HAP-1 (cell line): ENCODE results near the gene GPC4.
"Not testable (repeated sequence)": the region's sequence is repeated elsewhere in the genome, so short reads cannot be mapped to it uniquely, and the experiment has no call there.

Source experiments
- DNase-seq, 2 experiments: peaks; one replicate each; pipeline ENCODE4 v3.0.0-alpha.2; 2016 to 2020; ENCODE audit warnings: low spot score in 2 of 2
- H3K27me3 ChIP-seq: fragments of 250-450 bp; sonication (Bioruptor Pico); 2 replicates; pipeline ENCODE4 v1.5.1; 2020; ENCODE audit warnings: low read depth, mild to moderate bottlenecking, moderate library complexity
- H3K36me3 ChIP-seq: fragments of 250-450 bp; sonication (Bioruptor Pico); replicated peaks from 2 replicates; pipeline ENCODE4 v1.5.1; 2020; ENCODE audit warnings: mild to moderate bottlenecking
- H3K4me1 ChIP-seq: fragments of 250-450 bp; sonication (Bioruptor Pico); 2 replicates; pipeline ENCODE4 v1.5.1; 2020; ENCODE audit warnings: mild to moderate bottlenecking
- H3K4me3 ChIP-seq: fragments of 250-450 bp; sonication (Bioruptor Pico); 2 replicates; pipeline ENCODE4 v1.5.1; 2020; ENCODE audit warnings: mild to moderate bottlenecking, moderate library complexity
- H3K9me3 ChIP-seq: fragments of 250-450 bp; sonication (Bioruptor Pico); 2 replicates; pipeline ENCODE4 v1.5.1; 2020; ENCODE audit warnings: mild to moderate bottlenecking, moderate library complexity
- in situ Hi-C: fragments of 300-500 bp; cut with MboI; formaldehyde crosslinking; loops from 3 replicates; pipeline ENCODE4 v1.14.3; 2020; ENCODE audit warnings: low sequenced_read_pairs, inconsistent platforms, mixed read lengths

The GPC4 gene

DNA sequence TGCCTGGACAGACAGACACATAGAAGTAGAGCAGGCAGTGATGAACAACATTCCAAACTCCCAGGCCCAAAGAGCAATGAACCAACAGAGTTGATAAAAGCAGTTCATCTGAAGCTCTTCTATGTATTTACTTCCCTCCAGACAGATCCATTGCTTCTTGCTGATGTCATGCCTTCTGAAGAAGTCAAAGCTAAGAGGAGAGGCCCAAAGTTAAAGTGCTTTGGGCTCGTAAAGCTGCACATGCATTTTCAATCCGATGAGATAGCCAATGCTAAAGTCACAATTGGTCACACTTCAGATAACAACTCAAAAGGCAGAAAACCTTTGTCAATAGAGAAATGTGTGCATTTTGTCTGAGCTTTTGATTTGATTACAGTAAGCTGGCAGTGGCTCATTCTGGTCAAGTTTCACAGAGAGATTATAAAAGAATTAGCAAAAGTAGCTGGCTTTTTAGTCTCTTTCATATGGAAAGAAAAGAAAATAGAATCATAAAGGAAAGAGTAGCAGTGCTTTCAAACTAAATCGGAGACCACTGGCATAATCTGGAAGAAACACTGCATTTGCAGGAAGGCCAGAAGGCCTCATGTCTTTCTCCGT is 82.0 kb downstream of the GPC4 start:
- peak; percentile 67 to 98 for DNase-seq
- Histone ChIP-seq H3K4me1 (peaks cover 46% of the 10 kb centered on the region), H3K27me3 (no peaks in the 10 kb centered on the region), H3K9me3 (no peaks in the 10 kb centered on the region), H3K4me3 (no peak overlapping the region), H3K36me3 (peaks cover 17% of the 10 kb centered on the region)
- in situ Hi-C loops: loop anchor here (25.0 kb wide), 1 partner anchor 329 kb away; no protein-coding TSS in a partner anchor

- Histone ChIP-seq H3K27me3 (no peaks in the 10 kb centered on the region), H3K36me3 (peaks cover 12% of the 10 kb centered on the region), H3K4me1 (peaks cover 46% of the 10 kb centered on the region), H3K9me3 (no peaks in the 10 kb centered on the region), H3K4me3 (no peak overlapping the region)
- DNase-seq: no peak
- in situ Hi-C loops: loop anchor here (25.0 kb wide), 1 partner anchor 330 kb away; no protein-coding TSS in a partner anchor
Observed at GRCh38 chrX:133332737-133333136, 82.6 kb downstream of the GPC4 start.

- in situ Hi-C loops: loop anchor here (25.0 kb wide), 1 partner anchor 331 kb away; no protein-coding TSS in a partner anchor
- no peaks in the 10 kb centered on the region for H3K27me3 ChIP-seq
- no peak for DNase-seq
Observed at GRCh38 chrX:133330956-133331355, 84.3 kb downstream of the GPC4 start.

GRCh38 chrX:133325422-133325821 is 89.9 kb downstream of the GPC4 start:
- H3K27me3 ChIP-seq: no peaks in the 10 kb centered on the region
- in situ Hi-C loops: loop anchor here (25.0 kb wide), 1 partner anchor 337 kb away; no protein-coding TSS in a partner anchor
- H3K36me3 ChIP-seq: peaks cover 24% of the 10 kb centered on the region
- H3K9me3 ChIP-seq: no peaks in the 10 kb centered on the region
- peaks cover 12% of the 10 kb centered on the region for H3K4me1 ChIP-seq
- H3K4me3 ChIP-seq: no peak overlapping the region
- DNase-seq: no peak

More at GRCh38 chrX:133330956-133331355, 84.3 kb downstream of the GPC4 start:
- peaks cover 46% of the 10 kb centered on the region for H3K4me1 ChIP-seq
- peaks cover 5% of the 10 kb centered on the region for H3K36me3 ChIP-seq
- no peak overlapping the region for H3K4me3 ChIP-seq
- H3K9me3 ChIP-seq: no peaks in the 10 kb centered on the region

DNA sequence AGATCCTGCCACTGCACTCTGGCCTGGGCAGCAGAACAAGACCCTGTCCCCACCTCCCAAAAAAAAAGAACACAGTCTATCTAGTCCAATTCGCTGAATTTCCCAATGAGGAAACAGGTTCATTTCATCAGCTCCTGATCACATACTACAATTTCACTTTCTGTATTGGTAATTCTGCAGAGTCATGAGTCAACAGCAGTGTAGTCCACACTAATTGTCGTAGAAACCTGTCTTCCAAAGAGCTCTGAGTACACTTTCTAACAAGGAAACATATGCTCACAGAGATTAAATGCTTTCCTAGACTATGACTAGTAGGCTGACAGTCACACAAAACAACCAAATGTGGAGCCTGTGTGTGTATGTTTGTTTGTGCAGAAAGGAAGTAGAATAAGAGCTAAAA is 91.9 kb downstream of the GPC4 start:
- DNase-seq: no peak
- Histone ChIP-seq H3K27me3 (no peaks in the 10 kb centered on the region), H3K9me3 (no peaks in the 10 kb centered on the region), H3K36me3 (peaks cover 29% of the 10 kb centered on the region), H3K4me1 (peaks cover 3% of the 10 kb centered on the region), H3K4me3 (no peak overlapping the region)
- in situ Hi-C loops: no loop called here

DNA sequence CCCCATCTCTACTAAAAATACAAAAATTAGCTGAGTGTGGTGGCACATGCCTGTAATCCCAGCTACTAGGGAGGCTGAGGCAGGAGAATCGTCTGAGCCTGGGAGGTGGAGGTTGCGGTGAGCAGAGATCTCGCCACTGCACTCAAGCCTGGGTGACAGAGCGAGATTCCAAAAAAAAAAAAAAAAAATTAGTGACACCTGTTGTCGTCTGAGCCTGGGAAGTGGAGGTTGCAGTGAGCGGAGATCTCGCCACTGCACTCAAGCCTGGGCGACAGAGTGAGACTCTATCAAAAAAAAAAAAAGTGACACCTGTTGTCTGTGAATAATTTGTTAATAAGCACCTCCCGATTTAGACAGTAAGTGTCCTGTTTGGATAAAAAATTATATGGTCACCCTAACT is 93.0 kb downstream of the GPC4 start:
- H3K4me3 ChIP-seq, H3K9me3 ChIP-seq, DNase-seq, H3K4me1 ChIP-seq, H3K27me3 ChIP-seq, in situ Hi-C loops: not testable (repeated sequence)
- H3K36me3 ChIP-seq: peaks cover 35% of the 10 kb centered on the region

- Histone ChIP-seq H3K4me1 (no peaks in the 10 kb centered on the region), H3K27me3 (no peaks in the 10 kb centered on the region), H3K4me3 (no peak overlapping the region), H3K36me3 (peaks cover 35% of the 10 kb centered on the region), H3K9me3 (no peaks in the 10 kb centered on the region)
- DNase-seq: no peak
- in situ Hi-C loops: no loop called here
Observed at GRCh38 chrX:133321451-133321850, 93.8 kb downstream of the GPC4 start.

- Histone ChIP-seq H3K36me3 (peaks cover 38% of the 10 kb centered on the region), H3K4me3 (no peak overlapping the region), H3K9me3 (no peaks in the 10 kb centered on the region), H3K4me1 (peaks cover 36% of the 10 kb centered on the region), H3K27me3 (no peaks in the 10 kb centered on the region)
- no peak for DNase-seq
- in situ Hi-C loops: no loop called here
Observed at GRCh38 chrX:133314281-133314680, 101.0 kb downstream of the GPC4 start.

DNA sequence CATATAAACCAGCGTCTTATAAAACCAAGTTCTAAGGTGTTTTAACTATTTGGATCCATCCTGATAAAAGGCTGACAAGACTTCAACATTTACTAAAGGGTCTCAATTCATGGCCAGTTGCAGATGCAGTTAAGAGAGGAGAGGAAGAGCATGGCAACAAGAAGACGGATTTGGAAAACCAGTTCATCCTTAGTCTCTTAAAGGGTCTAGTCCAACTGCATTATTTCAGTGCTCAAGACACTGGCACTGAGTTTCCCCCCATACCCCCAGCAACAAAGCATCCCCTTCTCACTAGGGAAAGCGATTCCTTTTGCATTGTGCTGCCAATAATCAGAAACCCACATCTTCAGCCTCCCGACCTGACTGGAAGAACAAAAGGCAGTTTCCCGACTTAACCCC is 106.8 kb downstream of the GPC4 start:
- in situ Hi-C loops: no loop called here
- Histone ChIP-seq H3K27me3 (no peaks in the 10 kb centered on the region), H3K4me1 (peaks cover 56% of the 10 kb centered on the region), H3K36me3 (peaks cover 58% of the 10 kb centered on the region), H3K9me3 (no peaks in the 10 kb centered on the region), H3K4me3 (no peak overlapping the region)
- peak in 1 of 2 experiments; percentile 37 for DNase-seq

GRCh38 chrX:133307637-133308498 is 107.4 kb downstream of the GPC4 start:
- Histone ChIP-seq H3K9me3 (no peaks in the 10 kb centered on the region), H3K4me1 (peaks cover 51% of the 10 kb centered on the region), H3K4me3 (no peak overlapping the region), H3K27me3 (no peaks in the 10 kb centered on the region), H3K36me3 (peaks cover 64% of the 10 kb centered on the region)
- in situ Hi-C loops: no loop called here
- peak; percentile 67 to 80 for DNase-seq

DNA sequence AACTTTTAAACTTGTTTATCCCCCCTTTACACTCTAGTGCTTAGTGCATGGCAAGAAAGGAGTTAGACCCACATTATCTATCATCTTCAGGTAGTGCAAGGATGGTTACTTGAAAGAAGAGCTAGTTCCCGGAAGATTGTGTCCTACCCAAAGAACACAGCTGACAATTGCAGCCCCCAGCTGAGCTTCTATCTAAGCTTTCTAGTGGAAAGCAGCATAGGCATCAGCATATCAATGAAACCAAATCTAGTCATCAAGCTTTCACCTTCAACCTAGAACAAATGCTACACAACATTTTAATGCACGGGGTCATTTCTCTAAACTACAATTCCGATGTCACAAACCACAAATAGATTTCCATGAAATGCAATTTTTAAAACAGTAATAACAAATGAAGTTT is 108.2 kb downstream of the GPC4 start:
- in situ Hi-C loops: no loop called here
- Histone ChIP-seq H3K4me1 (peaks cover 48% of the 10 kb centered on the region), H3K4me3 (no peak overlapping the region), H3K9me3 (no peaks in the 10 kb centered on the region), H3K36me3 (peaks cover 68% of the 10 kb centered on the region), H3K27me3 (no peaks in the 10 kb centered on the region)
- peak; percentile 52 to 66 for DNase-seq

GRCh38 chrX:133306316-133306715 is 109.0 kb downstream of the GPC4 start:
- in situ Hi-C loops: no loop called here
- Histone ChIP-seq H3K36me3 (peaks cover 73% of the 10 kb centered on the region), H3K27me3 (no peaks in the 10 kb centered on the region), H3K4me1 (peaks cover 48% of the 10 kb centered on the region), H3K4me3 (no peak overlapping the region), H3K9me3 (no peaks in the 10 kb centered on the region)
- DNase-seq: no peak

DNA sequence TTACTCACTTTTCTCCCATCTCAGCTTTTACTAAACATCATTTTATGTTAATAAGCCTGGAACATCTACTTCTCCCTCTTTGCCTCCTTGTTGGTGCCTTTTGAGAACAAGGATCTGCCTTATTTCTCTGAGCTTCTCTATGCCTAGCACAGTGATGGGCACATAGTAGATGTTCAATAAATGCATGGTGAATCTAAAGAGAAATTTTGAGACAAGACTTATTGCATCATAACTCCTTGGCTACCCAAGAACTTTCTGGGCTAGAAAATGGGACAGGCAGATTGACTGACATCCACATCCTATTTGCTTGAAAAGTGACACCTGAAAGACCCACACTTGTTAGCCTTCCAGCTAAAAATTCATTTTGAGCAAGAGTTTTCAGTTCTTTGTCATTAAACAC is 109.9 kb downstream of the GPC4 start:
- in situ Hi-C loops: no loop called here
- no peak overlapping the region for H3K4me3 ChIP-seq
- peaks cover 39% of the 10 kb centered on the region for H3K4me1 ChIP-seq
- H3K9me3 ChIP-seq: no peaks in the 10 kb centered on the region
- peaks cover 73% of the 10 kb centered on the region for H3K36me3 ChIP-seq
- no peaks in the 10 kb centered on the region for H3K27me3 ChIP-seq
- DNase-seq: no peak

DNA sequence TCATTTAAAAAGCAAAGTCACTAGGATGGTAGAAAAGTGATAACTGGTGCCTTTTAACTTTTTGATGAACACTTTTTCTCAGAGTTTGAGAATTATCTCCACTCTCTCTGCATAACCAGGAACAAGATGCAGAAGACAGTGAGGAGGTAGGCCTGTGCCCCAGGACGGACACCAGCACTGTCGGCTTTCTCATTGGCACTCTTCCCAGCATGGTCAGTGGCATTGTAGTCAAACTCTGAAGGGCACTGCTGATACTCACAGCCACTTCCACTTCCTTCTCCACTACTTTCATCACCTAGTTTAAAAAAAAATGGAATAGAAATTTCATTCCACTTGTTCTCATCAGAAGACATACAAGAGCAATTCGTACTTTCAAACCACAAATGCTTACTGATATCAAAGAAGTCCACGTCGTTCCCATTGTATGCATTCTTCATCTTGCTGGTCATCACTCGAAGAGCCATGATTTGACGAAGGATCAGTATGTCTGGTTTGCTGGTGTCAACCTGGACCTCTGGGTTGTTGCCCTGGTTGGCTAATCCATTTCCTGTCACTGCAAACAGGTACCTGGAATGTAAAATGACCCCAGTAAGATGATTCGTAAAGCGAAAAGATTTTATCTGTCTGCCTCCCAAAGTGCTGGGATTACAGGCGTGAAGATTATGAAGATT is 112.4 kb downstream of the GPC4 start:
- no peak overlapping the region for H3K4me3 ChIP-seq
- DNase-seq: no peak
- in situ Hi-C loops: no loop called here
- no peaks in the 10 kb centered on the region for H3K9me3 ChIP-seq
- H3K36me3 ChIP-seq: peaks cover 85% of the 10 kb centered on the region
- peaks cover 14% of the 10 kb centered on the region for H3K4me1 ChIP-seq
- no peaks in the 10 kb centered on the region for H3K27me3 ChIP-seq
